OCI-LY3 (cell line): Measurements from ENCODE around the gene XAB2.

Source experiments
- EZH2phosphoT487 ChIP-seq: fragments of 200-600 bp; shearing (Covaris generic); IDR thresholded peaks from 2 replicates; pipeline ENCODE4 v1.6.1; 2018; ENCODE audit warnings: antibody characterized with exemption, mixed run types, low read depth
- TF ChIP-seq, protein P1 (sequence below): fragments of 200-600, 300-600 bp; sonication (generic); IDR thresholded peaks from 2 replicates; pipeline ENCODE4 v1.5.1; 2014; ENCODE audit warnings: antibody characterized with exemption, low read length, low read depth

DNA sequence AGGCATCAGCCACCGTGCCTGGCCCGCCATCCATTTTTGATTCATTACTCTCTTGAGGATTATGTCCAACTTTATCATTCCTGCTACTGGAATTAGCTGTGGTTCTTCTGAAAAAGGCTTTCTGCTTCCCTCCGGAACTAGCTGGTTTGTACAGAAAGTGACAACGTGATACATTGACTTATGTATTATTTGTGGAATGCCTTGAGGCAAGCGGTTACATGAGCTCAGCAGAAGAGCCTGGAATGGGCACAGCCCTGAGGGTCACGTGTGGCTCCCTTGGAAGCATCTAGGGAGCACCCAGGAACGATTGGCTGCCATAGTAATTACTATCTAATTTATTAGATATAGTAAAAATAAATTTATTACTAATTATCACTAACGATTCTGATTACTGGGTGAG is 25.1 kb upstream of the XAB2 start:
- TF ChIP-seq, protein P1, sequence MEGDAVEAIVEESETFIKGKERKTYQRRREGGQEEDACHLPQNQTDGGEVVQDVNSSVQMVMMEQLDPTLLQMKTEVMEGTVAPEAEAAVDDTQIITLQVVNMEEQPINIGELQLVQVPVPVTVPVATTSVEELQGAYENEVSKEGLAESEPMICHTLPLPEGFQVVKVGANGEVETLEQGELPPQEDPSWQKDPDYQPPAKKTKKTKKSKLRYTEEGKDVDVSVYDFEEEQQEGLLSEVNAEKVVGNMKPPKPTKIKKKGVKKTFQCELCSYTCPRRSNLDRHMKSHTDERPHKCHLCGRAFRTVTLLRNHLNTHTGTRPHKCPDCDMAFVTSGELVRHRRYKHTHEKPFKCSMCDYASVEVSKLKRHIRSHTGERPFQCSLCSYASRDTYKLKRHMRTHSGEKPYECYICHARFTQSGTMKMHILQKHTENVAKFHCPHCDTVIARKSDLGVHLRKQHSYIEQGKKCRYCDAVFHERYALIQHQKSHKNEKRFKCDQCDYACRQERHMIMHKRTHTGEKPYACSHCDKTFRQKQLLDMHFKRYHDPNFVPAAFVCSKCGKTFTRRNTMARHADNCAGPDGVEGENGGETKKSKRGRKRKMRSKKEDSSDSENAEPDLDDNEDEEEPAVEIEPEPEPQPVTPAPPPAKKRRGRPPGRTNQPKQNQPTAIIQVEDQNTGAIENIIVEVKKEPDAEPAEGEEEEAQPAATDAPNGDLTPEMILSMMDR = no peak
- no peak for TF ChIP-seq EZH2phosphoT487
